Measurements from ENCODE around the gene PARP1.

- TF ChIP-seq POLR2AphosphoS5 (IDR thresholded peaks at IDR 0.05; ENCODE audit: low read depth, low read length) = no peak
- TF ChIP-seq TAF1 (IDR thresholded peaks at IDR 0.05; ENCODE audit: low read depth, low read length) = no peak
- TF ChIP-seq PAX5 (IDR thresholded peaks at IDR 0.05; ENCODE audit: insufficient read depth, low read length, severe bottlenecking) = no peak
- TF ChIP-seq POLR2A (IDR thresholded peaks at IDR 0.05; ENCODE audit: low read depth, low read length) = no peak
Measured at GRCh38 chr1:226404904-226405222, 3.0 kb downstream of the PARP1 start.

All from GM12891 (cell line).